ENCODE data around the gene MYOD1. TPM values are rescaled to one million over a fixed set of nuclear protein-coding genes. Genes with fewer than 3 reads are reported as not detected.

The MYOD1 gene
- total and polyA plus RNA-seq, 2 of the 13 experiments (the other 11 are each of a cell fraction or from before 2014, with no cell fraction given), result not detected

GRCh38 chr11:17753641-17754040, 34.3 kb downstream of the MYOD1 start:
- CTCF ChIA-PET (ENCODE audit: low intra/inter-chr PET ratio, low total read pairs), result no interaction called here
- Histone ChIP-seq H3K79me2 (ENCODE audit: insufficient read depth, low read length) (no peaks in the 10 kb centered on the region), H3K9ac (ENCODE audit: insufficient read depth, low read depth, low read length) (no peak overlapping the region), H3K4me2 (ENCODE audit: low read depth, low read length) (no peak overlapping the region), H3K36me3 (replicated peaks in 1 of 2; ENCODE audit: control insufficient read depth in 1 of 2, insufficient read depth in 2 of 2, low read length in 2 of 2) (no peaks in the 10 kb centered on the region), H3K27me3 (ENCODE audit: control insufficient read depth in 1 of 2, insufficient read depth in 2 of 2, low read length in 2 of 2) (peaks cover 4 to 12% of the 10 kb centered on the region in 2 experiments; a peak in 2 of 5 replicates), H3K27ac (ENCODE audit: extremely low read length, insufficient read depth, low read length) (no peak overlapping the region), H3K9me3 (ENCODE audit: low read length) (no peaks in the 10 kb centered on the region), H3K4me1 (ENCODE audit: insufficient read depth, low read length) (peaks cover 29% of the 10 kb centered on the region), H3K4me3 (replicated peaks in 1 of 3; ENCODE audit: insufficient read depth in 1 of 3, low read depth in 2 of 3, low read length in 3 of 3) (no peak overlapping the region), H2AFZ (ENCODE audit: low read length) (no peak overlapping the region), H4K20me1 (ENCODE audit: insufficient read depth, low read length) (no peaks in the 10 kb centered on the region)
- no peak for FAIRE-seq
- no peak for ATAC-seq
- intact Hi-C loops (cut with micrococcal nuclease; ENCODE audit: unreplicated experiment) (no loop called here), in situ Hi-C loops (cut with HindIII; ENCODE audit: extremely low pct_ligation_motif_present, low pct_unique_long_range_greater_than_20kb) (no loop called here)
- POLR2A ChIA-PET, result no interaction called here
- DNase-seq (ENCODE audit: low spot score), result no peak
- BruUV-seq (replicated peaks), result no TSS peak
- 53% methylated on average over 10 of the region's 10 CpGs for WGBS (ENCODE audit: low lambda C conversion rate)
- no peak for TF ChIP-seq MYNN (CRISPR knock-in tag; IDR thresholded peaks at IDR 0.05; ENCODE audit: low read depth)
- no peak for TF ChIP-seq ATF4 (CRISPR knock-in tag; IDR thresholded peaks at IDR 0.05)
- TF ChIP-seq ZNF564 (CRISPR knock-in tag; IDR thresholded peaks at IDR 0.05), result no peak
- TF ChIP-seq FOXM1 (CRISPR knock-in tag; IDR thresholded peaks at IDR 0.05), result no peak
- TF ChIP-seq ATF7 (IDR thresholded peaks at IDR 0.05), result no peak
- no peak for TF ChIP-seq ATF7 (CRISPR knock-in tag; IDR thresholded peaks at IDR 0.05)
- no peak for TF ChIP-seq ZNF12 (CRISPR knock-in tag; IDR thresholded peaks at IDR 0.05)
- no peak for TF ChIP-seq CREM (IDR thresholded peaks at IDR 0.05)
- TF ChIP-seq CREM (CRISPR knock-in tag; IDR thresholded peaks at IDR 0.05), result no peak
- no peak for TF ChIP-seq PRDM10 (CRISPR knock-in tag; IDR thresholded peaks at IDR 0.05; ENCODE audit: low read depth)
- no peak for TF ChIP-seq SP2 (CRISPR knock-in tag; IDR thresholded peaks at IDR 0.05)
- no peak for TF ChIP-seq MTF2 (CRISPR knock-in tag; IDR thresholded peaks at IDR 0.05; ENCODE audit: borderline replicate concordance)
- TF ChIP-seq MIXL1 (CRISPR knock-in tag; IDR thresholded peaks at IDR 0.05), result no peak
- no peak for TF ChIP-seq ZNF589 (CRISPR knock-in tag; conservative IDR thresholded peaks at IDR 0.05)
- TF ChIP-seq ZNF136 (CRISPR knock-in tag; IDR thresholded peaks at IDR 0.05; ENCODE audit: low read depth), result no peak
- no peak for TF ChIP-seq HMGA1 (CRISPR knock-in tag; conservative IDR thresholded peaks at IDR 0.05)
- TF ChIP-seq, protein P1, sequence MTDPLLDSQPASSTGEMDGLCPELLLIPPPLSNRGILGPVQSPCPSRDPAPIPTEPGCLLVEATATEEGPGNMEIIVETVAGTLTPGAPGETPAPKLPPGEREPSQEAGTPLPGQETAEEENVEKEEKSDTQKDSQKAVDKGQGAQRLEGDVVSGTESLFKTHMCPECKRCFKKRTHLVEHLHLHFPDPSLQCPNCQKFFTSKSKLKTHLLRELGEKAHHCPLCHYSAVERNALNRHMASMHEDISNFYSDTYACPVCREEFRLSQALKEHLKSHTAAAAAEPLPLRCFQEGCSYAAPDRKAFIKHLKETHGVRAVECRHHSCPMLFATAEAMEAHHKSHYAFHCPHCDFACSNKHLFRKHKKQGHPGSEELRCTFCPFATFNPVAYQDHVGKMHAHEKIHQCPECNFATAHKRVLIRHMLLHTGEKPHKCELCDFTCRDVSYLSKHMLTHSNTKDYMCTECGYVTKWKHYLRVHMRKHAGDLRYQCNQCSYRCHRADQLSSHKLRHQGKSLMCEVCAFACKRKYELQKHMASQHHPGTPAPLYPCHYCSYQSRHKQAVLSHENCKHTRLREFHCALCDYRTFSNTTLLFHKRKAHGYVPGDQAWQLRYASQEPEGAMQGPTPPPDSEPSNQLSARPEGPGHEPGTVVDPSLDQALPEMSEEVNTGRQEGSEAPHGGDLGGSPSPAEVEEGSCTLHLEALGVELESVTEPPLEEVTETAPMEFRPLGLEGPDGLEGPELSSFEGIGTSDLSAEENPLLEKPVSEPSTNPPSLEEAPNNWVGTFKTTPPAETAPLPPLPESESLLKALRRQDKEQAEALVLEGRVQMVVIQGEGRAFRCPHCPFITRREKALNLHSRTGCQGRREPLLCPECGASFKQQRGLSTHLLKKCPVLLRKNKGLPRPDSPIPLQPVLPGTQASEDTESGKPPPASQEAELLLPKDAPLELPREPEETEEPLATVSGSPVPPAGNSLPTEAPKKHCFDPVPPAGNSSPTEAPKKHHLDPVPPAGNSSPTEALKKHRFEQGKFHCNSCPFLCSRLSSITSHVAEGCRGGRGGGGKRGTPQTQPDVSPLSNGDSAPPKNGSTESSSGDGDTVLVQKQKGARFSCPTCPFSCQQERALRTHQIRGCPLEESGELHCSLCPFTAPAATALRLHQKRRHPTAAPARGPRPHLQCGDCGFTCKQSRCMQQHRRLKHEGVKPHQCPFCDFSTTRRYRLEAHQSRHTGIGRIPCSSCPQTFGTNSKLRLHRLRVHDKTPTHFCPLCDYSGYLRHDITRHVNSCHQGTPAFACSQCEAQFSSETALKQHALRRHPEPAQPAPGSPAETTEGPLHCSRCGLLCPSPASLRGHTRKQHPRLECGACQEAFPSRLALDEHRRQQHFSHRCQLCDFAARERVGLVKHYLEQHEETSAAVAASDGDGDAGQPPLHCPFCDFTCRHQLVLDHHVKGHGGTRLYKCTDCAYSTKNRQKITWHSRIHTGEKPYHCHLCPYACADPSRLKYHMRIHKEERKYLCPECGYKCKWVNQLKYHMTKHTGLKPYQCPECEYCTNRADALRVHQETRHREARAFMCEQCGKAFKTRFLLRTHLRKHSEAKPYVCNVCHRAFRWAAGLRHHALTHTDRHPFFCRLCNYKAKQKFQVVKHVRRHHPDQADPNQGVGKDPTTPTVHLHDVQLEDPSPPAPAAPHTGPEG (CRISPR knock-in tag; IDR thresholded peaks at IDR 0.05), result no peak
- no peak for TF ChIP-seq MYC (CRISPR knock-in tag; IDR thresholded peaks at IDR 0.05; ENCODE audit: borderline replicate concordance)
